ENCODE measurements around the gene DNAH8.
"Not testable (repeated sequence)": the region's sequence is repeated elsewhere in the genome, so short reads cannot be mapped to it uniquely, and the experiment has no call there.

The DNAH8 gene

GRCh38 chr6:38688579-38689087, 26.5 kb upstream of the DNAH8 start:
- H3K4me3 ChIP-seq (replicated peaks in 1 of 2; ENCODE audit: low read depth in 2 of 2, low read length in 2 of 2): no peak overlapping the region
- no peak for TF ChIP-seq CTCF (IDR thresholded peaks at IDR 0.05; ENCODE audit: low read depth, low read length)
- DNase-seq (ENCODE audit: low read depth in 2 of 2): no peak

GRCh38 chr6:38695227-38695900, 19.7 kb upstream of the DNAH8 start:
- DNase-seq (ENCODE audit: low read depth in 2 of 2): no peak
- H3K4me3 ChIP-seq (replicated peaks in 1 of 2; ENCODE audit: low read depth in 2 of 2, low read length in 2 of 2): no peak overlapping the region
- no peak for TF ChIP-seq CTCF (IDR thresholded peaks at IDR 0.05; ENCODE audit: low read depth, low read length)

- DNase-seq (ENCODE audit: low read depth in 2 of 2): no peak
- no peak for TF ChIP-seq CTCF (IDR thresholded peaks at IDR 0.05; ENCODE audit: low read depth, low read length)
- no peak overlapping the region for H3K4me3 ChIP-seq (replicated peaks in 1 of 2; ENCODE audit: low read depth in 2 of 2, low read length in 2 of 2)
Measured at GRCh38 chr6:38695933-38696332, 19.2 kb upstream of the DNAH8 start.

- H3K4me3 ChIP-seq (replicated peaks in 1 of 2; ENCODE audit: low read depth in 2 of 2, low read length in 2 of 2): no peak overlapping the region
- no peak for TF ChIP-seq CTCF (IDR thresholded peaks at IDR 0.05; ENCODE audit: low read depth, low read length)
- DNase-seq (ENCODE audit: low read depth in 2 of 2): no peak
Measured at GRCh38 chr6:38696345-38696744, 18.8 kb upstream of the DNAH8 start.

- no peak for DNase-seq (ENCODE audit: low read depth in 2 of 2)
- TF ChIP-seq CTCF (IDR thresholded peaks at IDR 0.05; ENCODE audit: low read depth, low read length): no peak
- H3K4me3 ChIP-seq (replicated peaks in 1 of 2; ENCODE audit: low read depth in 2 of 2, low read length in 2 of 2): no peak overlapping the region
Measured at GRCh38 chr6:38697846-38698245, 17.3 kb upstream of the DNAH8 start.

GRCh38 chr6:38699702-38700101, 15.4 kb upstream of the DNAH8 start:
- not testable (repeated sequence) for DNase-seq (ENCODE audit: low read depth in 2 of 2)

GRCh38 chr6:38701551-38701950, 13.6 kb upstream of the DNAH8 start:
- no peak for TF ChIP-seq CTCF (IDR thresholded peaks at IDR 0.05; ENCODE audit: low read depth, low read length)
- no peak overlapping the region for H3K4me3 ChIP-seq (replicated peaks in 1 of 2; ENCODE audit: low read depth in 2 of 2, low read length in 2 of 2)
- DNase-seq (ENCODE audit: low read depth in 2 of 2): no peak

More at GRCh38 chr6:38699702-38700101, 15.4 kb upstream of the DNAH8 start:
- H3K4me3 ChIP-seq (replicated peaks in 1 of 2; ENCODE audit: low read depth in 2 of 2, low read length in 2 of 2): not testable (repeated sequence)

All from cardiac fibroblast (primary cell).